ENCODE data around the gene BACH2. TPM values are rescaled to one million over a fixed set of nuclear protein-coding genes. Genes with fewer than 3 reads are reported as not detected.

The BACH2 gene
- total and polyA plus RNA-seq, 2 donors (not counting 1 experiment from before 2014, with no cell fraction given), result 2.2 to 2.6 TPM

- Histone ChIP-seq H3K4me2 (ENCODE audit: extremely low read depth, insufficient read depth, low read length) (no peak overlapping the region), H3K27ac (ENCODE audit: insufficient read depth, low read length) (no peak overlapping the region), H3K9me3 (ENCODE audit: control insufficient read depth, insufficient read depth, low read depth, low read length) (no peaks in the 10 kb centered on the region), H3K4me1 (ENCODE audit: control insufficient read depth, extremely low read depth, insufficient read depth, low read length) (peaks cover 6% of the 10 kb centered on the region), H3K36me3 (ENCODE audit: control insufficient read depth, insufficient read depth, low read length) (no peaks in the 10 kb centered on the region), H3K9ac (ENCODE audit: insufficient read depth, low read length) (no peak overlapping the region), H3K79me2 (ENCODE audit: control insufficient read depth, insufficient read depth, low read length) (no peaks in the 10 kb centered on the region), H3K4me3 (replicated peaks in 1 of 4; ENCODE audit: control extremely low read depth in 1 of 4, insufficient read depth in 1 of 4, low read depth in 3 of 4, low read length in 4 of 4) (no peak overlapping the region), H2AFZ (ENCODE audit: low read length) (no peak overlapping the region), H3K27me3 (ENCODE audit: control insufficient read depth, insufficient read depth, low read length) (no peaks in the 10 kb centered on the region), H4K20me1 (ENCODE audit: control insufficient read depth, extremely low read depth, insufficient read depth, low read length) (no peaks in the 10 kb centered on the region)
- no peak for TF ChIP-seq EZH2 (IDR thresholded peaks at IDR 0.05; ENCODE audit: low read length, missing control alignments)
- TF ChIP-seq CTCF (conservative IDR thresholded peaks at IDR 0.05 in 1 of 2, IDR thresholded peaks at IDR 0.05 in 1 of 2; ENCODE audit: low read depth in 1 of 2, low read length in 2 of 2), result no peak
- DNase-seq (ENCODE audit: low read depth in 2 of 2), result peak in 1 of 2 donors; percentile 53
These were observed 73.9 kb downstream of the BACH2 start for GRCh38 chr6:90222724-90223198.

GRCh38 chr6:90222008-90222407 lies 74.6 kb downstream of the BACH2 start:
- H3K36me3 ChIP-seq (ENCODE audit: control insufficient read depth, insufficient read depth, low read length), result no peaks in the 10 kb centered on the region
- H2AFZ ChIP-seq (ENCODE audit: low read length), result no peak overlapping the region
- H3K79me2 ChIP-seq (ENCODE audit: control insufficient read depth, insufficient read depth, low read length), result no peaks in the 10 kb centered on the region
- no peak overlapping the region for H3K4me3 ChIP-seq (replicated peaks in 1 of 4; ENCODE audit: control extremely low read depth in 1 of 4, insufficient read depth in 1 of 4, low read depth in 3 of 4, low read length in 4 of 4)
- peaks cover 12% of the 10 kb centered on the region for H3K4me1 ChIP-seq (ENCODE audit: control insufficient read depth, extremely low read depth, insufficient read depth, low read length)
- H4K20me1 ChIP-seq (ENCODE audit: control insufficient read depth, extremely low read depth, insufficient read depth, low read length), result no peaks in the 10 kb centered on the region
- H3K27ac ChIP-seq (ENCODE audit: insufficient read depth, low read length), result no peak overlapping the region
- no peak overlapping the region for H3K9ac ChIP-seq (ENCODE audit: insufficient read depth, low read length)
- DNase-seq (ENCODE audit: low read depth in 2 of 2), result no peak
- no peaks in the 10 kb centered on the region for H3K27me3 ChIP-seq (ENCODE audit: control insufficient read depth, insufficient read depth, low read length)
- H3K9me3 ChIP-seq (ENCODE audit: control insufficient read depth, insufficient read depth, low read depth, low read length), result no peaks in the 10 kb centered on the region
- TF ChIP-seq EZH2 (IDR thresholded peaks at IDR 0.05; ENCODE audit: low read length, missing control alignments) (no peak), CTCF (conservative IDR thresholded peaks at IDR 0.05 in 1 of 2, IDR thresholded peaks at IDR 0.05 in 1 of 2; ENCODE audit: low read depth in 1 of 2, low read length in 2 of 2) (no peak)
- H3K4me2 ChIP-seq (ENCODE audit: extremely low read depth, insufficient read depth, low read length), result no peak overlapping the region

GRCh38 chr6:90221403-90221802 lies 75.2 kb downstream of the BACH2 start:
- no peak overlapping the region for H3K4me3 ChIP-seq (replicated peaks in 1 of 4; ENCODE audit: control extremely low read depth in 1 of 4, insufficient read depth in 1 of 4, low read depth in 3 of 4, low read length in 4 of 4)
- H3K4me2 ChIP-seq (ENCODE audit: extremely low read depth, insufficient read depth, low read length), result no peak overlapping the region
- H3K9me3 ChIP-seq (ENCODE audit: control insufficient read depth, insufficient read depth, low read depth, low read length), result no peaks in the 10 kb centered on the region
- no peak overlapping the region for H3K9ac ChIP-seq (ENCODE audit: insufficient read depth, low read length)
- no peaks in the 10 kb centered on the region for H4K20me1 ChIP-seq (ENCODE audit: control insufficient read depth, extremely low read depth, insufficient read depth, low read length)
- H2AFZ ChIP-seq (ENCODE audit: low read length), result no peak overlapping the region
- H3K27ac ChIP-seq (ENCODE audit: insufficient read depth, low read length), result no peak overlapping the region
- TF ChIP-seq EZH2 (IDR thresholded peaks at IDR 0.05; ENCODE audit: low read length, missing control alignments), result no peak
- no peak for TF ChIP-seq CTCF (conservative IDR thresholded peaks at IDR 0.05 in 1 of 2, IDR thresholded peaks at IDR 0.05 in 1 of 2; ENCODE audit: low read depth in 1 of 2, low read length in 2 of 2)
- H3K79me2 ChIP-seq (ENCODE audit: control insufficient read depth, insufficient read depth, low read length), result no peaks in the 10 kb centered on the region
- H3K27me3 ChIP-seq (ENCODE audit: control insufficient read depth, insufficient read depth, low read length), result no peaks in the 10 kb centered on the region
- no peak for DNase-seq (ENCODE audit: low read depth in 2 of 2)
- peaks cover 12% of the 10 kb centered on the region for H3K4me1 ChIP-seq (ENCODE audit: control insufficient read depth, extremely low read depth, insufficient read depth, low read length)
- H3K36me3 ChIP-seq (ENCODE audit: control insufficient read depth, insufficient read depth, low read length), result no peaks in the 10 kb centered on the region

Data from fibroblast of lung (primary cell).